Transverse colon (tissue), 4 donors: ENCODE measurements around the gene PKP1. TPM values are rescaled to one million over a fixed set of nuclear protein-coding genes. Genes with fewer than 3 reads are reported as not detected.

ENCODE experiments used
- DNase-seq: peaks from one replicate; pipeline ENCODE4 v3.0.0-alpha.2; 2019
- H3K27ac ChIP-seq, 4 donors: fragments of 200-600 bp; sonication (generic); 2 replicates each; pipeline ENCODE4 v1.5.1; 2016 to 2018; ENCODE audit warnings: inconsistent platforms in 4 of 4
- H3K27me3 ChIP-seq: fragments of 200-600 bp; sonication (generic); 2 replicates; pipeline ENCODE4 v1.5.1; 2017; ENCODE audit warnings: inconsistent platforms
- H3K36me3 ChIP-seq, 4 donors: fragments of 200-600 bp; sonication (generic); 2 replicates each; pipeline ENCODE4 v1.5.1; 2017 to 2019; ENCODE audit warnings: inconsistent platforms in 4 of 4
- H3K4me1 ChIP-seq, 4 donors: fragments of 200-600 bp; sonication (generic); 2 replicates each; pipeline ENCODE4 v1.5.1; 2017 to 2020; ENCODE audit warnings: inconsistent platforms in 4 of 4
- H3K4me3 ChIP-seq, 4 donors: fragments of 200-600 bp; sonication (generic); 1 replicate in 1 of 4; 2 replicates in 3 of 4; pipeline versions ENCODE4 v1.5.1 to v1.6.1; 2017 to 2019; ENCODE audit warnings: inconsistent platforms in 4 of 4
- H3K9me3 ChIP-seq, 2 donors: fragments of 200-600 bp; sonication (generic); 2 replicates each; pipeline ENCODE4 v1.5.1; 2017 to 2019; ENCODE audit warnings: inconsistent platforms in 2 of 2
- EP300 ChIP-seq: sonication (generic); formaldehyde crosslinking; IDR thresholded peaks from one replicate; pipeline ENCODE4 v1.6.1; 2017; ENCODE audit warnings: antibody characterized with exemption, low read depth
- POLR2A ChIP-seq: fragments of 450-650 bp; IDR thresholded peaks from one replicate; pipeline ENCODE4 v1.6.1; 2016; ENCODE audit warnings: antibody characterized with exemption, mild to moderate bottlenecking, moderate library complexity
- POLR2AphosphoS5 ChIP-seq, 3 donors: sonication (generic); formaldehyde crosslinking; IDR thresholded peaks; one replicate each; pipeline ENCODE4 v1.6.1; 2016; ENCODE audit warnings: antibody characterized with exemption in 3 of 3
- WGBS, 2 donors: methylation state at CpG; one replicate each; pipeline ENCODE4 v1.1.5; 2018; ENCODE audit warnings: low coverage in 1 of 2; 5-methylcytosine and 5-hydroxymethylcytosine counted together
- in situ Hi-C, 4 donors: fragments of 200-750 bp; cut with MboI; loops; one replicate each; pipeline versions ENCODE4 v1.15.0 to v1.15.1; 2017; ENCODE audit warnings: low sequenced_read_pairs in 3 of 4, low pct_ligation_motif_present in 1 of 4, low pct_unique_long_range_greater_than_20kb in 1 of 4
- intact Hi-C: fragments of 100-400 bp; cut with DNase I; formaldehyde crosslinking; loops from one replicate; pipeline ENCODE4 v1.15.1; 2023; ENCODE audit warnings: low total_unique reads
- total RNA-seq, 4 donors: library from RNA; depleted of rRNA; stranded (reverse); fragments of >200 nt; gene quantifications; one replicate each; pipeline ENCODE4 v1.1.0, GENCODE V29; 2016
- TF ChIP-seq, protein P1 (sequence below), 5 experiments: fragments of 200-600 bp in 3 of 5; fragments of 450-650 bp in 2 of 5; sonication (generic) in 3 of 5; IDR thresholded peaks; 1 replicate in 2 of 5; 2 replicates in 3 of 5; pipeline ENCODE4 v1.5.1; 2016 to 2017; ENCODE audit warnings: antibody characterized with exemption in 5 of 5, inconsistent platforms in 3 of 5, mild to moderate bottlenecking in 2 of 5, moderate library complexity in 1 of 5

The PKP1 gene
- total RNA-seq, 4 donors from 2014 or later, result 0.14 to 0.32 TPM; not detected in 2

DNA sequence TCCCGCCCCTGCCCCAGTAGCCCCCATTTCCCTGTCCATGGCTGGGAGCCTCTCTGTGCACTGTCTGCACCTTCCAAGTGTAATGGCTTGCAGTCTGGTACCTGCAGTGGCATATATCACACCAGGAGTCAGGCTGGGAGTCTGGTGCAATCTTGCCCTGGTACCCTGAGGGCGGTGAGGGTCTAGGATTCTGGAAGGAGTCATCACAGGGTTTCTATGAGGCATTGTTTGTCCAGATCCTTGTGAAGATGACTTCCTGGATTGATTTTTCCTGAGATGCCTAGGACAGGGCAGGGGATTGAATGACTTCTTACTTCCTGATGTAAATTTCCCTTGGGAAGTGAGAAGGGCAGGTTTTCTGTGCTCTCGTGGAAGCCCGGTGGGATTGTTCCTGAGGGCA is 5.9 kb upstream of the PKP1 start:
- Histone ChIP-seq H3K27ac (no peak overlapping the region), H3K36me3 (no peaks in the 10 kb centered on the region), H3K9me3 (no peaks in the 10 kb centered on the region), H3K4me3 (no peak overlapping the region), H3K4me1 (peaks cover 4 to 13% (median 10%) of the 10 kb centered on the region in 4 donors), H3K27me3 (peaks cover 18% of the 10 kb centered on the region)
- intact Hi-C loops (loop anchor here (5.0 kb wide), 1 partner anchor 1565 kb away; no protein-coding TSS in a partner anchor), in situ Hi-C loops (no loop called here)
- 89% methylated on average over 4 of the region's 4 CpGs; no CpG with 5 or more reads in 1 of the 2 donors for WGBS, 2 donors
- TF ChIP-seq POLR2A (no peak), POLR2AphosphoS5 (IDR thresholded peaks at IDR 0.05) (no peak), EP300 (no peak)
- TF ChIP-seq, protein P1, sequence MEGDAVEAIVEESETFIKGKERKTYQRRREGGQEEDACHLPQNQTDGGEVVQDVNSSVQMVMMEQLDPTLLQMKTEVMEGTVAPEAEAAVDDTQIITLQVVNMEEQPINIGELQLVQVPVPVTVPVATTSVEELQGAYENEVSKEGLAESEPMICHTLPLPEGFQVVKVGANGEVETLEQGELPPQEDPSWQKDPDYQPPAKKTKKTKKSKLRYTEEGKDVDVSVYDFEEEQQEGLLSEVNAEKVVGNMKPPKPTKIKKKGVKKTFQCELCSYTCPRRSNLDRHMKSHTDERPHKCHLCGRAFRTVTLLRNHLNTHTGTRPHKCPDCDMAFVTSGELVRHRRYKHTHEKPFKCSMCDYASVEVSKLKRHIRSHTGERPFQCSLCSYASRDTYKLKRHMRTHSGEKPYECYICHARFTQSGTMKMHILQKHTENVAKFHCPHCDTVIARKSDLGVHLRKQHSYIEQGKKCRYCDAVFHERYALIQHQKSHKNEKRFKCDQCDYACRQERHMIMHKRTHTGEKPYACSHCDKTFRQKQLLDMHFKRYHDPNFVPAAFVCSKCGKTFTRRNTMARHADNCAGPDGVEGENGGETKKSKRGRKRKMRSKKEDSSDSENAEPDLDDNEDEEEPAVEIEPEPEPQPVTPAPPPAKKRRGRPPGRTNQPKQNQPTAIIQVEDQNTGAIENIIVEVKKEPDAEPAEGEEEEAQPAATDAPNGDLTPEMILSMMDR (IDR thresholded peaks at IDR 0.05), result no peak
- no peak for DNase-seq

DNA sequence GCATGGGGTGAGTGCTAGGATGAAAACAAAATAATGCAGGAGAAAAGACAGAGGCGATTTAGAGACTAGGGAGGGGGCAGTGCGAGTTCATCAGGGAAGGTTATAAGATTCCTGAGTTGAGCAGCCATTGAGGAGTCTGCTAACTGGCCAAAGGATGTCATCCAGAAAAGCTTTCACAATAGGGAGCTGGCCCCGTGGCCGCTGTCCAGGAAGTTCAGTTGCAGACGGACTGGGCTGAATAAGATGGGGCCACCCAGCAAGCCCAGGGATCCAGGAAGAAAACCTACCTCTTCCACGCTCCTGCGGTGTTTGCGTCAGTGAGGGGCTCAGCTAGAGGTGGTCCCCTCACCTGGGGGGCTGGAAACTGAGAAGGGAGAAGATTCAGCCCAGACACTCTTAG is 4.0 kb upstream of the PKP1 start:
- Histone ChIP-seq H3K4me1 (peaks cover 11 to 21% (median 20%) of the 10 kb centered on the region in 4 donors), H3K27ac (no peak overlapping the region), H3K4me3 (no peak overlapping the region), H3K9me3 (no peaks in the 10 kb centered on the region), H3K36me3 (no peaks in the 10 kb centered on the region), H3K27me3 (peaks cover 37% of the 10 kb centered on the region)
- DNase-seq, result no peak
- no peak for TF ChIP-seq POLR2AphosphoS5 (IDR thresholded peaks at IDR 0.05)
- TF ChIP-seq, protein P1 (IDR thresholded peaks at IDR 0.05), result no peak
- TF ChIP-seq POLR2A, result no peak
- no peak for TF ChIP-seq EP300
- WGBS, 2 donors, result 64% methylated on average over 8 of the region's 8 CpGs; no CpG with 5 or more reads in 1 of the 2 donors
- in situ Hi-C loops (no loop called here), intact Hi-C loops (loop anchor here (5.0 kb wide), 1 partner anchor 1563 kb away; no protein-coding TSS in a partner anchor)

DNA sequence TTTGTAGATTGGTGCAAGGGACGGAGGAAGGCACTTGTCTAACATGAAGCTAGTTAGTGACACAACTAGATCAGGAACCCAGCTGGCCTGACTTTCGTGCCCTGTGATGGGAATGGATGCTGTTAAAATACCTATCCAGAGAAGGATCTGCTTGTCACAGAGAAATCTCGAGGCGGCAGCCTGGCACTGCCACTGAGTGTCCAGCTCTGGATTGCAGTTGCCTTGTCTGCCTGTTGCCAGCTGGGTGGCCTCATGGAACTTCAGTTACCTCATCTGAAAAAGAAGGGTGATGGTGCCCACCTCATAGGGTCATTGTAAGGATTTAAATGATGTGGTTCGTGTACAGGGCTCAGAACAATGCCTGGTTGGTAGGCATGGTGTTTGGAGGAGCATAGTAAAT is 2.4 kb upstream of the PKP1 start:
- Histone ChIP-seq H3K4me3 (no peak overlapping the region), H3K4me1 (peaks cover 8 to 15% (median 11%) of the 10 kb centered on the region in 4 donors), H3K9me3 (no peaks in the 10 kb centered on the region), H3K27ac (no peak overlapping the region), H3K36me3 (no peaks in the 10 kb centered on the region), H3K27me3 (peaks cover 47% of the 10 kb centered on the region)
- 54 to 67% methylated on average over 3 to 5 of the region's 5 CpGs for WGBS, 2 donors
- no peak for DNase-seq
- in situ Hi-C loops, result no loop called here
- TF ChIP-seq POLR2AphosphoS5 (IDR thresholded peaks at IDR 0.05) (no peak), EP300 (no peak), POLR2A (no peak)
- TF ChIP-seq, protein P1 (IDR thresholded peaks at IDR 0.05), result no peak
- intact Hi-C loops, result no loop called here

DNA sequence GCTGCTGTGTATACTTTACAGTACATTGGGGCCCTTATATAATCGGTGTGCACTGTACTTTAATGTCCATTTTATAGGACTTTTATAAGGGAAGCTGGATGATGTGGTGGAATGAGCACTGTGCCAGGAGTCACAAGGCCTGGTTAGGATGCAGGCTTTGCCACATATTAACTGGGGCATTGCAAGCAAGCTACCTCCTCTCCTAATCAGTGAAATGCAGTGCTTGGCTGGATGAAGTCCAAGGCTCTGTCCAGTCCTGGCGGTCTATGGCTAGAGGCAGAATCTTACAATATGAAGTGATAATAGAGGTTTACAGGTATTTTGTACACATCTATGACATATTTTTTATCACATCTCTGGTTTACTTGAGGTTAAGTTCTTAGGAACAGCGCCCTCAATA is 1.7 kb upstream of the PKP1 start:
- in situ Hi-C loops, result no loop called here
- Histone ChIP-seq H3K27ac (no peak overlapping the region), H3K4me3 (no peak overlapping the region), H3K36me3 (no peaks in the 10 kb centered on the region), H3K27me3 (peaks cover 53% of the 10 kb centered on the region), H3K4me1 (peaks cover 7 to 15% (median 10%) of the 10 kb centered on the region in 4 donors), H3K9me3 (no peaks in the 10 kb centered on the region)
- DNase-seq, result no peak
- intact Hi-C loops, result no loop called here
- WGBS, 2 donors, result 50 to 76% methylated on average over 1 to 3 of the region's 3 CpGs
- TF ChIP-seq, protein P1 (IDR thresholded peaks at IDR 0.05), result no peak
- no peak for TF ChIP-seq EP300
- no peak for TF ChIP-seq POLR2A
- no peak for TF ChIP-seq POLR2AphosphoS5 (IDR thresholded peaks at IDR 0.05)
